ENCODE results near the gene IFNLR1. TPM values are rescaled to one million over a fixed set of nuclear protein-coding genes. Genes with fewer than 3 reads are reported as not detected.

IFNLR1 gene
- total RNA-seq (2021): 8.9 and 9.6 TPM in 2 replicates
- long read RNA-seq, full-length matches to known transcripts: 4 of 10 reads
- long read RNA-seq, partial matches to known transcripts: 3 of 10 reads
- long read RNA-seq, other reads (novel, unspliced or antisense): 3 of 10 reads

GRCh38 chr1:24186993-24187790 is at the start of gene IFNLR1:
TSS of gene IFNLR1 (minus strand) at chr1:24187289. CDS start at chr1:24187248, 41 bp downstream.
- peak; percentile 89 for DNase-seq
- no peak for TF ChIP-seq CTCF (conservative IDR thresholded peaks at IDR 0.05)
- no peak within 1 kb of the TSS for H3K4ac ChIP-seq (ENCODE audit: low read depth, low read length)
- no peak within 1 kb of the TSS for H3K27ac ChIP-seq (ENCODE audit: insufficient read length, low read depth, low read length)
- H2BK5ac ChIP-seq (ENCODE audit: insufficient read length, low read length): no peak within 1 kb of the TSS
- H3K9ac ChIP-seq (ENCODE audit: extremely low read depth, insufficient read length, low read length): peak within 1 kb of the TSS; percentile 61
- peak within 1 kb of the TSS; percentile 88; the same call in 1 of the 2 replicates for H3K14ac ChIP-seq (ENCODE audit: insufficient read depth, low read length)
- H3K36me3 Mint-ChIP-seq (ENCODE audit: insufficient read depth in 1 of 3, low read depth in 3 of 3): 0 out of 7 replicates have a peak, but pooled peaks cover 0 to 7% (median 0%) of the 10 kb centered on the region in 3 experiments
- H2BK15ac ChIP-seq (ENCODE audit: low read depth, low read length): no peak within 1 kb of the TSS
- peaks cover 0 to 3% of the 10 kb centered on the region in 2 experiments; a peak in 1 of 5 replicates for H3K9me3 Mint-ChIP-seq
- peak within 1 kb of the TSS in 2 of 3 experiments; percentile 55 to 75; a peak in 3 of 7 replicates for H3K27ac Mint-ChIP-seq
- H3K23me2 ChIP-seq (ENCODE audit: insufficient read length, low read depth, low read length, poor library complexity, severe bottlenecking): peaks cover 11% of the 10 kb centered on the region
- H3T11ph ChIP-seq (ENCODE audit: low read length): no peak within 1 kb of the TSS
- H3K79me1 ChIP-seq (ENCODE audit: insufficient read depth, low read depth, low read length, poor library complexity, severe bottlenecking): no peaks in the 10 kb centered on the region
- H3K4me1 Mint-ChIP-seq: peaks cover 11 to 27% of the 10 kb centered on the region in 2 experiments
- WGBS (ENCODE audit: extremely low coverage, insufficient read length, low lambda C conversion rate): no CpG with 5 or more reads among the region's 74 CpGs
- H3K18ac ChIP-seq (ENCODE audit: insufficient read length, low read depth, low read length): peak within 1 kb of the TSS; percentile 45
- no peaks in the 10 kb centered on the region; the same call in 1 of the 2 replicates for H3K4me1 ChIP-seq (ENCODE audit: insufficient read depth, low read length)
- peak within 1 kb of the TSS; percentile 78 to 86 for H3K4me3 Mint-ChIP-seq
- no peak within 1 kb of the TSS for H2BK20ac ChIP-seq (ENCODE audit: low read depth, low read length, poor library complexity, severe bottlenecking)
- peaks cover 3% of the 10 kb centered on the region; the same call in 1 of the 2 replicates for H3K79me2 ChIP-seq (ENCODE audit: insufficient read depth, low read length)
- no peak within 1 kb of the TSS for H2AFZ ChIP-seq (ENCODE audit: low read length)
- no peak within 1 kb of the TSS for H3K23ac ChIP-seq (ENCODE audit: insufficient read length, low read depth, low read length)
- no peak within 1 kb of the TSS for H4K8ac ChIP-seq (replicated peaks; ENCODE audit: insufficient read length, low read depth, low read length)
- no peaks in the 10 kb centered on the region for H4K20me1 ChIP-seq (ENCODE audit: control insufficient read depth, insufficient read depth, insufficient read length)
- H3K27me3 Mint-ChIP-seq (ENCODE audit: low read depth): peaks cover 5% of the 10 kb centered on the region
- no peak within 1 kb of the TSS for H4K5ac ChIP-seq (ENCODE audit: insufficient read length, low read depth, low read length)
- H2BK120ac ChIP-seq (ENCODE audit: low read depth, low read length, poor library complexity, severe bottlenecking): no peak within 1 kb of the TSS
- no peak within 1 kb of the TSS for H4K91ac ChIP-seq (ENCODE audit: insufficient read length, low read depth, low read length)
- H2BK12ac ChIP-seq (ENCODE audit: insufficient read length, low read depth, low read length): no peak within 1 kb of the TSS
- no peaks in the 10 kb centered on the region; the same call in 1 of the 2 replicates for H3K27me3 ChIP-seq (ENCODE audit: insufficient read depth, low read length)
- no peaks in the 10 kb centered on the region for H3K9me3 ChIP-seq (ENCODE audit: control insufficient read depth, low read depth, low read length)
- H2AK5ac ChIP-seq (ENCODE audit: insufficient read length, low read length): no peak within 1 kb of the TSS
- H3K4me2 ChIP-seq (ENCODE audit: insufficient read depth, insufficient read length, low read length): peak within 1 kb of the TSS; percentile 75
- H3K56ac ChIP-seq (ENCODE audit: insufficient read length, low read depth, low read length): no peak within 1 kb of the TSS

All from H9 (cell line).